GM21619 (cell line): ENCODE results near the gene ZNF700.
A peak's percentile ranks its signal among the peaks of the same experiment; 100 is the strongest.
"Not testable (repeated sequence)": the region's sequence is repeated elsewhere in the genome, so short reads cannot be mapped to it uniquely, and the experiment has no call there.

Experiments
- ATAC-seq: cut with Tn5 transposase; IDR thresholded peaks from one replicate; pipeline ENCODE4 v1.9.1; 2021; ENCODE audit not compliant: unreplicated experiment

The ZNF700 gene

GRCh38 chr19:11938383-11938782 is 13.5 kb downstream of the ZNF700 start:
- not testable (repeated sequence) for ATAC-seq

- ATAC-seq = not testable (repeated sequence)
These were observed 16.5 kb downstream of the ZNF700 start for GRCh38 chr19:11941361-11941887.

- no peak for ATAC-seq
These were observed 17.3 kb downstream of the ZNF700 start for GRCh38 chr19:11942008-11942842.

- ATAC-seq = no peak
These were observed 17.9 kb downstream of the ZNF700 start for GRCh38 chr19:11942843-11943108.

- ATAC-seq = no peak
These were observed 19.7 kb downstream of the ZNF700 start for GRCh38 chr19:11944656-11945055.

GRCh38 chr19:11948646-11949045 is 23.7 kb downstream of the ZNF700 start:
- ATAC-seq = no peak

GRCh38 chr19:11949201-11949600 is 24.3 kb downstream of the ZNF700 start:
- no peak for ATAC-seq

GRCh38 chr19:11949614-11950080 is 24.7 kb downstream of the ZNF700 start:
- ATAC-seq = not testable (repeated sequence)

- ATAC-seq = no peak
These were observed 25.4 kb downstream of the ZNF700 start for GRCh38 chr19:11950312-11950711.

- no peak for ATAC-seq
These were observed 38.9 kb downstream of the ZNF700 start for GRCh38 chr19:11963566-11964355.

- no peak for ATAC-seq
These were observed 39.6 kb downstream of the ZNF700 start for GRCh38 chr19:11964496-11964857.

- ATAC-seq = peak; percentile 90
These were observed 40.1 kb downstream of the ZNF700 start, which contains the start of gene ZNF763 for GRCh38 chr19:11964858-11965645. Gene ZNF763 (plus strand): TSS chr19:11965040. CDS start chr19:11965209, 169 bp downstream.

GRCh38 chr19:11970174-11970573 is 45.3 kb downstream of the ZNF700 start:
- no peak for ATAC-seq

GRCh38 chr19:11971041-11971440 is 46.1 kb downstream of the ZNF700 start:
- no peak for ATAC-seq

- ATAC-seq = no peak
These were observed 48.3 kb downstream of the ZNF700 start for GRCh38 chr19:11973019-11973810.

- ATAC-seq = no peak
These were observed 53.7 kb downstream of the ZNF700 start for GRCh38 chr19:11978492-11979100.

- no peak for ATAC-seq
These were observed 54.6 kb downstream of the ZNF700 start for GRCh38 chr19:11979527-11979926.

- ATAC-seq = no peak
These were observed 57.6 kb downstream of the ZNF700 start for GRCh38 chr19:11982526-11982925.

- no peak for ATAC-seq
These were observed 60.1 kb downstream of the ZNF700 start for GRCh38 chr19:11984986-11985385.

GRCh38 chr19:11986754-11987153 is 61.8 kb downstream of the ZNF700 start:
- ATAC-seq = no peak
